NCI-H2029 treated with DMSO at 0.1 percent for 48 hours (cell line): Measurements from ENCODE around the gene RNASE1.

Source experiments
- DNase-seq: peaks from one replicate; lab custom pipeline; 2025; lab: John Stamatoyannopoulos, UW

Gene RNASE1

DNA sequence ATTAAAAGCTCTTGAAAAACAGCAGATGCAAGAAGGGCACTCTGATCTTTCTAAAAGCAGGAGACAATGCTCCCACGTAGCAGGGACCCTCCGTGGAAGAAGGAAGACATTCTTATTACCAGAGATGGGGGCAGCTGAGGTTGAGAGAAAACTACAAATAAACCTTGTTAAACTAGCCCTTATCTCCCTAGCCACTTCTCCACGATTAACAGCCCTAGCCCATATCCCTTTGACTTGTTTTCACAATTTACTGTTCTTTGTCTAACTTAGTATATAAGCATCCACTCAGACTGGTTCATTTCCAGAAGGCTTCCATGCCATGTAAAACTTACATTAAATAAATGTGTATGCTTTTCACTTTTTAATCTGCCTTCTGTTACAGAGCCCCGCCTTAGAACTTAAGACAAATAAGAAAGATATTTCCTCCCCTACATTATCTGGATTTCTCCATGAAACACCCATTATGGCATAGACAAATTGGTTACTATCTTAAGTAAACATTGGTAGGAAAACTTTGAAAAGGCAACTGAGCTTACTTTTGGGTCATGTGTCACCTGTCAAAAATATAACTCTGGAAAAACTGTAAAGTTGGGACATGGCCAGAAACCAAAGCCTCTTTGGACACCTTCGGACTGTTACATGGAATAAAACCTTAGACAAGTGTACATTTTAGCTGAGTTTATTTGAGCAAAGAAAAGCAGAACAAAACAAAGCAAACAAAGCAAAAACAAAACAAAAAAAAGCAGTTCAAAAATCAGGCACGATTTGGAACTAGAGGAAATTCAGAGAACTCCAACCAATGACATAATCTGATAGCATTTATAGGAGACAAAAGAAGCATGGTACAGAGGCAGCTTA, 4.9 kb upstream of the RNASE1 start:
- no peak for DNase-seq

GRCh38 chr14:20805485-20805884, 2.8 kb upstream of the RNASE1 start:
- DNase-seq: no peak

GRCh38 chr14:20803223-20803622, 579 bp upstream of the RNASE1 start:
- no peak for DNase-seq

DNA sequence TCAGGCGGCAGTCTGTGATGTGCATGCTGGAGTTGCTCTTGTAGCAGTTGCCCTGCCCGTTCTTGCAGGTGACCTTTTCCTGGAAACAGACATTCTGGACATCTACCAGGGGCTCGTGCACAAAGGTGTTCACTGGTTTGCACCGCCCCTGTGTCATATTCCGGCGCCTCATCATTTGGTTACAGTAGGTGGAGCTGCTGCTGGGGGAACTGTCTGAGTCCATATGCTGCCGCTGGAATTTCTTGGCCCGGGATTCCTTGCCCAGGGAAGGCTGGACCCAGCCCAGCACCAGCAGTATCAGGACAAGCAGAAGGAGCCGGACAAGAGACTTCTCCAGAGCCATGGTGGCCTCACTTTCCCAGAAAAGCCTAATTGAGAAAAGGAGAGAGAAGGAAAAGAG, 918 bp downstream of the RNASE1 start:
- no peak for DNase-seq

GRCh38 chr14:20799892-20800544, 2.6 kb downstream of the RNASE1 start:
- no peak for DNase-seq

GRCh38 chr14:20799456-20799891, 3.2 kb downstream of the RNASE1 start:
- DNase-seq: no peak

GRCh38 chr14:20798932-20799331, 3.7 kb downstream of the RNASE1 start:
- no peak for DNase-seq

- DNase-seq: no peak
These were observed 4.3 kb downstream of the RNASE1 start for GRCh38 chr14:20798318-20798717.

DNA sequence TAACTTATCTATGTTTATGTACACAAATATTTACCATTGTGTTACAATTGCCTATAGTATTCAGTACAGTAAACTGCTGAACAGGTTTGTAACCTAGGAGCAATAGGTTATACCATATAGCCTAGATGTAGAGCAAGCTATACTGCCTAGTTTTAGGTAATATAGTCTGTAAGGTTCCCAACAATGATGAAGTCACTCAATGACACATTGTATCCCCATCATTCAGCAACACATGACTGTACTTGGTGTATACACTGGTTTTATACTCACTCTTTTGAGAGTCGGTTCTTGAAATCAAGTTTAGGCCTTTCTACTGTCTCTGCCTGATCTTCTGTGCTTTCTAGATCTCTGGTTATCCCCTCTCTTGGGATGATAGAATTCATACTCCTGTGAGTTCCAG, 5.5 kb downstream of the RNASE1 start:
- no peak for DNase-seq

GRCh38 chr14:20794644-20795369, 7.8 kb downstream of the RNASE1 start:
- DNase-seq: no peak

DNA sequence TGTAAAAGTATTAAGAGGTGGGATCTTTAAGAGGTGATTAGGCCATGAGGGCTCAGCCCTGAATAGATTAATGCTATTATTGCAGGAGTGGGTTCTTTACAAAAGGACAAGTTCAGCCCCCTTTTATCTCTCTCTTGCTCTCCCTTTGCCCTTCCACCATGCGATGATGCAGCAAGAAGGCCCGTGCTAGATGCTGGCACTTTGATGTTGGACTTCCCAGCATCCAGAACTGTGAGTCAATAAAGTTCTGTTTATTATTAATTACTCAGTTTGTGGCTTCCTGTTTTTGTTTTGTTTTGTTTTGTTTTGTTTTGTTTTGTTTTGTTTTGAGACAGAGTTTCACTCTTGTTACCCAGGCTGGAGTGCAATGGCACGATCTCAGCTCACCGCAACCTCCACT, 10.1 kb downstream of the RNASE1 start:
- DNase-seq: no peak

GRCh38 chr14:20791597-20791996, 11.0 kb downstream of the RNASE1 start:
- no peak for DNase-seq

DNA sequence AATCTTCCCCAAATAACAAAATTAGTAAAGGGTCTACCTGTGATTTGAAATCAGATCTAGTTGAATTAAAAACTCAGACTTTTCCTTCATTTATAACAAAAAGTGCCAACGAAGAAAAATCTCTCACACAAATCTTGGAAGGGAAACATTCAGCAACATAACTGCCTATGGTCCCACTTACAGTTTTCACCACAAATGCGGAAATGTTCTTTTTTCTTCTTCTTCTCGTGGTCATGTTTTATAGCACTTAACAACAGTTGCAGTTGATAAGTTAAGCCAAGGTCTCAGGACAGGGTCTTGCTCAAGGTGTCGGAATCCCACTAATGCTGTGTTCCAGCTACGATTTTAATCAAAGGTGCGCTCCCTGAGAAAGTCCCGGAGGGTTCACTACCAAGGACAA, 11.5 kb downstream of the RNASE1 start:
- DNase-seq: no peak

- no peak for DNase-seq
These were observed 12.1 kb downstream of the RNASE1 start for GRCh38 chr14:20790464-20791116.

DNA sequence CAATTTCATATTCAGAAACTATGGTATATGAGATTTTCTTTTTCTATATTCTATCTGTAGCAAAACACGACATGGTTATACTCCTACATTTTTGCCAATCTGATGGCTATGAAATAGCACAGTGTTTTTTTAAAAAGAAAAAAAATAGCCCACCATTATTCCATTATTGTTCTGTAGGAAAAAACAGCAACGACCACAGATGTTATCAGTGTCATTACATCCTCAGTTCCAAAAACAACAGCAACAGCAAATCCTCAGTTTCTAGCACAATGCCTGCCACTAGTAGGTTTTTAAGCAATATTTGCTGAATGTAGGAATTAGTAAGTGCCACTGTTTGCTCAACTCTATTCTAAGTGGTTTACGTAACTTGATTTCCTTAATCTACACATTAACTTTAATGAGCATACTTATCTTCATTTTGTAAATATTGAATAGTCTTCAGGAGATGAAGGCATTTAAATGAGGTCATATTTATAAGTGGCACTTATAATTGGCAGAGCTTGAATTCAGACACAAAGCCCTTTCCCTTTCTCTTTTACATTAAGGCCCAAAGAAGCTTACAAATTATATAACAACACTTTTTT, 13.3 kb downstream of the RNASE1 start:
- no peak for DNase-seq

DNA sequence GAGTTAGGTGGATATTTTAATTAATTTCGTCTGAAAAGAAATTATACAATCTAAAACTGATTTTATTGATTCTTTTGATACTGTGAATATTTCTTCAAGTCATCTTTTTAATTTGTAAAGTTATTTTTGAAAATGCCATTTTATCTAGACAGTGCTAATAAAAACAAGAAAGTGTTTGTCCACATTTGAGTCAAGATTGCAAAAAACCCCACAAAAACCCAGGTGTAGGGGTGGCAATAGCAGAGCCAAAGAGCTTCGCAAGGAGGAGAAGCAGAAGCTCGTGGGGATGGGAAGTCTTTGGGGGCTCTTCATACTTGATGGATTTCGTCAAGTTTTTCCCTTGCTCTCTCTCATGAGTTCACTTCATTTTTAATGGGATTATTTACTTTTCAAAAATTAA, 15.6 kb downstream of the RNASE1 start:
- DNase-seq: no peak

DNA sequence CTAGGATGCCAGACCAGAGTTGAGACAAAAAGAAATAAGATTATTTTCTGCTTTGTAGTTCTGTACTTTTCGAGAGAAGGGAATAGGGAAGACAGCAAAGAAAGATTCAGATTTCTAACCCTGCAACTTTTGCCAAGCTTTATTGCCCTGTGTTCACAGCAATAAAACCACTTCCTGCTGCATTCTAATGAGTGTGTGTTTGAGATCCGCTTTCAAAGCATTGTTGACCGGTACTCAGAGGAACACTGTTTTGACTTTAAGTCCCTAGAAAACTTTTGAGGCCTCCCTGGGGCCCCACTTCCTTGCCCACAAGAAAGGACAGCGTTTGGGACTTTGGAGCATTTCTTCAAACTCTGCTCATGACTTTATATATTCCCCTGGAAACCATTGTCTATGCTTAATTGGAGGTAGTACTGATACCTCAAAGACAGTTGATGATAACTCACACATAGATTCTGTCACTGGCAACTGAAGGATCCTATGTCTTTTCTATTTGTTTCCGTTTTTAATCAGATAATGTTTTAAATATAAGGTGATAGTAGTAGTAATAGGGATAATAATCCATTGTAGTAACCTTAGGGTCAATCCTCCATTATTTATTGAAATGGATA, 20.3 kb downstream of the RNASE1 start:
- no peak for DNase-seq

- DNase-seq: no peak
These were observed 20.8 kb downstream of the RNASE1 start for GRCh38 chr14:20781803-20782202.

DNA sequence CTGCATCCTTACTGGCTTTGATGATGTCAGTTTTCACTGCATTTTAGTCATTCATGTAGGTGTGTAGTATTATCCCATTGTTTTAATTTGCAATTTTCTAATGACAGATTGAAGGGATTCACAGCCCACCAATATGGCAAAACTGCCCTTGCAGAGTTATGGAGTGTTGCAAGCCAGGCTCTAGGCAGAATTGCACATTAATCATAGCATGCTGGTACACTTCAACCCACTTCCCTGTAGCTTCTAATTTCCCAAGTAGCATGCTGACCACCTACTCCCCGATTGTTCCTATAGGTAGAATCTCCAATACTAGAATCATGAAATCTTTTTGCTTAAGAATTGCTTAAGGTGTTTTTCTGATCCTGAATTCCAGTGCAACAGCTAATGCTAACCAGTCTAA, 26.7 kb downstream of the RNASE1 start:
- no peak for DNase-seq

GRCh38 chr14:20775043-20775442, 27.6 kb downstream of the RNASE1 start:
- no peak for DNase-seq

DNA sequence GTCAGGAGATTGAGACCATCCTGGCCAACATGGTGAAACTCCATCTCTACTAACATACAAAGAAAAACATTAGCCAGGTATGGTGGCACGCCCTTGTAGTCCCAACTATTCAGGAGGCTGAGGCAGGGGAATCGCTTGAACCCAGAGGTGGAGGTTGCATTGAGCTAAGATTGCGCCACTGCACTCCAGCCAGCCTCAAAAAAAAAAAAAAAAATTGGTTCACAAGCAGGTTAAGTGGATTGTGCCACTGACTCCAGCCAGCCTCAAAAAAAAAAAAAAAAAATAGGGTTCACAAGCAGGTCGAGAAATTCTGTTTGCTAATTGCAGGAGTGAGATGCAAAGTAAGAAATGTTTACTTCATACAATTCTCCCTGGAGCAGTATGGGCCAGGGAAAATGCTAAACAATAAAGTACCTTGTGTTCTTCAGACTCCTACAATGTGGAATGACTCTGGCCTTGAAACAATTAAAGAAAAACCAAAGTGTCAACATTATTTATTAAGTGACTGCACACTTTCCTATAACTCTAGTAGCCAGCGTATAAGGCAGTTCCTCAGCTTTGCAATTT, 28.3 kb downstream of the RNASE1 start:
- DNase-seq: no peak
